Stimulated activated CD8-positive, alpha-beta memory T cell treated with anti-CD3 and anti-CD28 coated beads, Interleukin-12 subunit alpha, Interleukin-12 subunit beta, amount 100 ng/mL, for 24 hours (primary cell): ENCODE data around the gene LGR4.

ENCODE experiments used
- DNase-seq: peaks from one replicate; pipeline ENCODE4 v3.0.0-alpha.2; 2020; ENCODE audit errors: extremely low read depth

Gene LGR4

GRCh38 chr11:27431808-27432207, 40.8 kb downstream of the LGR4 start:
- no peak for DNase-seq

- DNase-seq, result no peak
These were observed 42.7 kb downstream of the LGR4 start for GRCh38 chr11:27429761-27430393.

- DNase-seq, result no peak
These were observed 45.2 kb downstream of the LGR4 start for GRCh38 chr11:27427183-27427980.

GRCh38 chr11:27425814-27426213, 46.8 kb downstream of the LGR4 start:
- DNase-seq, result no peak

GRCh38 chr11:27423125-27423524, 49.5 kb downstream of the LGR4 start:
- no peak for DNase-seq

GRCh38 chr11:27421819-27422494, 50.6 kb downstream of the LGR4 start:
- no peak for DNase-seq

GRCh38 chr11:27420722-27421572, 51.6 kb downstream of the LGR4 start:
- no peak for DNase-seq

GRCh38 chr11:27420217-27420616, 52.4 kb downstream of the LGR4 start:
- no peak for DNase-seq

- DNase-seq, result no peak
These were observed 54.2 kb downstream of the LGR4 start for GRCh38 chr11:27418356-27418755.

GRCh38 chr11:27416568-27417176, 55.9 kb downstream of the LGR4 start:
- DNase-seq, result no peak

- DNase-seq, result no peak
These were observed 57.9 kb downstream of the LGR4 start for GRCh38 chr11:27414644-27415043.

- no peak for DNase-seq
These were observed 59.4 kb downstream of the LGR4 start for GRCh38 chr11:27413218-27413617.

GRCh38 chr11:27412192-27412691, 60.3 kb downstream of the LGR4 start:
- no peak for DNase-seq

- no peak for DNase-seq
These were observed 61.3 kb downstream of the LGR4 start for GRCh38 chr11:27411328-27411727.

- no peak for DNase-seq
These were observed 62.3 kb downstream of the LGR4 start for GRCh38 chr11:27410272-27410671.

GRCh38 chr11:27409742-27410141, 62.8 kb downstream of the LGR4 start:
- DNase-seq, result no peak

GRCh38 chr11:27409049-27409448, 63.5 kb downstream of the LGR4 start:
- DNase-seq, result no peak

GRCh38 chr11:27408246-27408800, 64.3 kb downstream of the LGR4 start:
- no peak for DNase-seq

- DNase-seq, result no peak
These were observed 65.9 kb downstream of the LGR4 start for GRCh38 chr11:27406498-27407354.

GRCh38 chr11:27405134-27405533, 67.5 kb downstream of the LGR4 start:
- no peak for DNase-seq
